ENCODE data around the gene BCL11B.

- no peak for TF ChIP-seq POLR2AphosphoS5 (IDR thresholded peaks at IDR 0.05; ENCODE audit: insufficient read depth in 1 of 2, low read depth in 1 of 2)
- TF ChIP-seq CTCF (IDR thresholded peaks at IDR 0.05), result no peak
- TF ChIP-seq POLR2A (IDR thresholded peaks at IDR 0.05), result no peak
These were observed 36.9 kb downstream of the BCL11B start for GRCh38 chr14:99234961-99235571.

Data from vagina (tissue), 2 donors.